Esophagus squamous epithelium (tissue), 5 donors: Measurements from ENCODE around the gene PRKAR2B. TPM values are rescaled to one million over a fixed set of nuclear protein-coding genes. Genes with fewer than 3 reads are reported as not detected.
A peak's percentile ranks its signal among the peaks of the same experiment; 100 is the strongest.

Experiments
- DNase-seq: peaks from one replicate; lab custom pipeline; 2025; lab: John Stamatoyannopoulos, UW
- H3K27ac ChIP-seq, 4 donors: fragments of 200-600 bp; sonication (generic); one replicate each; pipeline ENCODE4 v1.5.1; 2016 to 2019; ENCODE audit warnings: mild to moderate bottlenecking in 1 of 4
- H3K27me3 ChIP-seq, 4 donors: fragments of 200-600 bp; sonication (generic); 1 replicate in 3 of 4; 2 replicates in 1 of 4; pipeline versions ENCODE4 v1.5.1 to v1.6.0; 2017 to 2021; ENCODE audit warnings: antibody characterized with exemption in 1 of 4
- H3K36me3 ChIP-seq, 3 donors: fragments of 200-600 bp; sonication (generic); one replicate each; pipeline ENCODE4 v1.5.1; 2016 to 2019
- H3K4me1 ChIP-seq, 3 donors: fragments of 200-600 bp; sonication (generic); one replicate each; pipeline ENCODE4 v1.5.1; 2017 to 2019
- H3K4me3 ChIP-seq, 4 donors: fragments of 200-600 bp; sonication (generic); 1 replicate in 3 of 4; 2 replicates in 1 of 4; pipeline ENCODE4 v1.5.1; 2016 to 2019; ENCODE audit warnings: mild to moderate bottlenecking in 2 of 4, moderate library complexity in 1 of 4
- H3K9me3 ChIP-seq, 3 donors: fragments of 200-600 bp; sonication (generic); one replicate each; pipeline ENCODE4 v1.5.1; 2016 to 2019
- POLR2A ChIP-seq, 4 donors: fragments of 450-650 bp; IDR thresholded peaks; one replicate each; pipeline ENCODE4 v1.6.1; 2017; ENCODE audit warnings: antibody characterized with exemption in 4 of 4, mild to moderate bottlenecking in 4 of 4, moderate library complexity in 3 of 4
- WGBS, 2 donors: methylation state at CpG; one replicate each; pipeline ENCODE4 v1.1.5; 2018; 5-methylcytosine and 5-hydroxymethylcytosine counted together
- intact Hi-C: fragments of 100-400 bp; cut with DNase I; formaldehyde crosslinking; loops from one replicate; pipeline ENCODE4 v1.15.0; 2022
- total RNA-seq, 4 donors: library from RNA; depleted of rRNA; stranded (reverse); fragments of >200 nt; gene quantifications; one replicate each; pipeline ENCODE4 v1.1.0, GENCODE V29; 2016
- TF ChIP-seq, protein P1 (sequence below), 6 experiments: fragments of 450-650 bp in 4 of 6; fragments of 200-600 bp in 2 of 6; sonication (generic) in 2 of 6; IDR thresholded peaks; one replicate each; pipeline ENCODE4 v1.5.1; 2016 to 2019; ENCODE audit warnings: antibody characterized with exemption in 6 of 6, mild to moderate bottlenecking in 4 of 6, moderate library complexity in 4 of 6
- donor health status: DM: yes; HTN: yes; CAD: no.

PRKAR2B gene
- total RNA-seq, 4 donors from 2014 or later: 1.1 to 23.1 (median 4.2) TPM

DNA sequence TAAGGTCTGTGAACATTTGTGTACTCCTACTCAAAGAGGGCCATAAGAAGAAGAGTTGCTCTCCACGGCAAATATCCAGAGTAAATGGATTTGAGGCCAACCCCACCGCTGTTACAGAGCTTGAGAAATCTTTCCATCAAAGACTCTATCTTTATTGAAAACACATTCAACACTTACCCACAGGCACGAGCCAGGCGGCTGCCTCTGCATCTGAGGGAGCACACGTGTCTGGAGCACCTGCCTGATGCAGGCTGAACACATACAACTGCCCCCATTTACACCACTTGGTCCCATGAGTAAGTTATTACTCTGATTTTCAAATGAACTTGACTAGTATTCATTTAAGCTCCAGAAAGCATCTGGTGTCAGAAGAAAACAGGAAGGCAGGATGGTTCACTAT is 163.0 kb downstream of the PRKAR2B start:
- no peak for DNase-seq
- Histone ChIP-seq H3K4me1 (peaks cover 0 to 21% (median 4%) of the 10 kb centered on the region in 3 donors), H3K9me3 (no peaks in the 10 kb centered on the region), H3K27ac (peak overlapping the region in 3 of 4 donors; percentile 42 to 56 (median 53)), H3K4me3 (no peak overlapping the region), H3K36me3 (peaks cover 0 to 86% (median 19%) of the 10 kb centered on the region in 3 donors), H3K27me3 (no peaks in the 10 kb centered on the region)
- intact Hi-C loops: no loop called here
- WGBS, 2 donors: 90 to 100% methylated on average over 5 of the region's 5 CpGs
- TF ChIP-seq, protein P1, sequence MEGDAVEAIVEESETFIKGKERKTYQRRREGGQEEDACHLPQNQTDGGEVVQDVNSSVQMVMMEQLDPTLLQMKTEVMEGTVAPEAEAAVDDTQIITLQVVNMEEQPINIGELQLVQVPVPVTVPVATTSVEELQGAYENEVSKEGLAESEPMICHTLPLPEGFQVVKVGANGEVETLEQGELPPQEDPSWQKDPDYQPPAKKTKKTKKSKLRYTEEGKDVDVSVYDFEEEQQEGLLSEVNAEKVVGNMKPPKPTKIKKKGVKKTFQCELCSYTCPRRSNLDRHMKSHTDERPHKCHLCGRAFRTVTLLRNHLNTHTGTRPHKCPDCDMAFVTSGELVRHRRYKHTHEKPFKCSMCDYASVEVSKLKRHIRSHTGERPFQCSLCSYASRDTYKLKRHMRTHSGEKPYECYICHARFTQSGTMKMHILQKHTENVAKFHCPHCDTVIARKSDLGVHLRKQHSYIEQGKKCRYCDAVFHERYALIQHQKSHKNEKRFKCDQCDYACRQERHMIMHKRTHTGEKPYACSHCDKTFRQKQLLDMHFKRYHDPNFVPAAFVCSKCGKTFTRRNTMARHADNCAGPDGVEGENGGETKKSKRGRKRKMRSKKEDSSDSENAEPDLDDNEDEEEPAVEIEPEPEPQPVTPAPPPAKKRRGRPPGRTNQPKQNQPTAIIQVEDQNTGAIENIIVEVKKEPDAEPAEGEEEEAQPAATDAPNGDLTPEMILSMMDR (IDR thresholded peaks at IDR 0.05): no peak
- TF ChIP-seq POLR2A (IDR thresholded peaks at IDR 0.05): no peak

DNA sequence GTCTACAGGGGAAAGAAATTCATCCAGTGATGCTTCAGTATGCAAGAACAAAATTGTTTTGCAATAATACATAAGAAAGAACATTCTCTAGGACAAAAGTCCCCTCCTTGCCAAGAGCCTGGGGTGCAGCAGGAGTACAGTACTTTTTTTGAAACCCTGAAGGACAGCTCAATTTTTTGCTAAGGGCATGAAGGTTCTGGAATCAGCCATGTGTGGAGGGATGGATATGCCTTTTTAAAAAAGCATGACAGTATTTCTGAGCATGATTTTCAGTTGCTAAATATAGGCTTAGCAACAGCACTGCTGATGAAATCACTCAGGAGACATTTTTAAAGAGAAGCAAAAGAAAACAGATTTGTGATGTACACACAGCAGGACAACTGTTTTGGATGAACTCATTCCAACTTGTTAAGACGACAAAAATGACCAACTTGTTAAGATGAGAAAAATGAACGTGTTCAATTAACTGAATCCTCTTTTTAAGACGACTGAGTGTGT is 163.6 kb downstream of the PRKAR2B start:
- 64 to 70% methylated on average over 3 of the region's 3 CpGs for WGBS, 2 donors
- peaks cover 0 to 80% (median 19%) of the 10 kb centered on the region in 3 donors for H3K36me3 ChIP-seq

DNA sequence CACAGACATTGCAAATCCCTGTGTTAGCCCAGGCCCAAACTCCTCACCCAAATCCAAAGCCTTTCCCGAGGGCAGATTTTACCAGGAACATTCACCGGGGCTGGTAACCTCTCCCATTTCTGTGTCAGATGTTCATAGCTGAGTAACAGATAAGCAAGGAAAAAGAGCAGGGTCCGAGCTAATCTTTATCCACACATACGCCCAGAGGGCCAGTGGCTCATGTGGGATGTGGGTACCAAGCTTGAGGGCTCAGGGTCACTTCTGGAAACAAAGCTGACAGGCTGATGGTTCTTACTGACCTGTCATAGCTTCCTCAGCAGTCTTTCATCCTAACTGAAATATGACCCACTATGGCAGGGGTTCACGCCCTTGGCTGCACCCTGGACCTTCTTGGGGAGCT is 164.1 kb downstream of the PRKAR2B start:
- TF ChIP-seq, protein P1 (IDR thresholded peaks at IDR 0.05): no peak
- TF ChIP-seq POLR2A (IDR thresholded peaks at IDR 0.05): no peak
- Histone ChIP-seq H3K27me3 (no peaks in the 10 kb centered on the region), H3K36me3 (peaks cover 0 to 75% (median 19%) of the 10 kb centered on the region in 3 donors), H3K4me1 (peaks cover 0 to 21% (median 4%) of the 10 kb centered on the region in 3 donors), H3K4me3 (no peak overlapping the region), H3K9me3 (no peaks in the 10 kb centered on the region), H3K27ac (peak overlapping the region in 3 of 4 donors; percentile 42 to 75 (median 53))
- DNase-seq: no peak
- intact Hi-C loops: no loop called here
- WGBS, 2 donors: 87 to 93% methylated on average over 3 to 4 of the region's 5 CpGs

More for the DNA sequence above, 163.6 kb downstream of the PRKAR2B start:
- no peak for TF ChIP-seq POLR2A (IDR thresholded peaks at IDR 0.05)
- TF ChIP-seq, protein P1 (IDR thresholded peaks at IDR 0.05): no peak
- Histone ChIP-seq H3K4me3 (no peak overlapping the region), H3K9me3 (no peaks in the 10 kb centered on the region), H3K4me1 (peaks cover 0 to 21% (median 4%) of the 10 kb centered on the region in 3 donors), H3K27ac (peak overlapping the region in 3 of 4 donors; percentile 42 to 75 (median 53)), H3K27me3 (no peaks in the 10 kb centered on the region)
- intact Hi-C loops: no loop called here
- no peak for DNase-seq

DNA sequence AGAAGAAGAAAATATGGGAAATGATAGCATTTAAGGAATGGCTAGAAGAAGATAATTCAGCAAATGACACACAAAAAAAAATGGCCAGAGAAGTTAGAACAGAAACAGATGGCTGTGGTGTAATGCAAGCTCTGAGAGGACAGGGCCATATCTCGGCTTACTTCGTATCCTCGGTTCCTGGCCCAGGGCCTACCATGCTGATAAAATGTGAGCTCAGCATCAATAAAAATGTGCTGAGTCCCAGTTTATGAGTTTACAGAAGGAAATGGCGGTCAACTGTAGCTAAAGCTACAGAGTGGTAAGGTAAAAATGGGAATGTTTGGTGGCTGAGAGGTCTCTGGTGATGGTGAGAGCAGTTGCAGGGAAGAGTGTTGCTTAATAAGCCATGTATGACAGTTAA is 165.1 kb downstream of the PRKAR2B start:
- peaks cover 0 to 21% (median 4%) of the 10 kb centered on the region in 3 donors for H3K4me1 ChIP-seq
- DNase-seq: no peak
- H3K36me3 ChIP-seq: peaks cover 0 to 65% (median 14%) of the 10 kb centered on the region in 3 donors
- no peak overlapping the region for H3K4me3 ChIP-seq
- TF ChIP-seq, protein P1 (IDR thresholded peaks at IDR 0.05): no peak
- no peak for TF ChIP-seq POLR2A (IDR thresholded peaks at IDR 0.05)
- 95 to 96% methylated on average over 4 of the region's 4 CpGs for WGBS, 2 donors
- intact Hi-C loops: no loop called here
- H3K27ac ChIP-seq: no peak overlapping the region
- H3K27me3 ChIP-seq: no peaks in the 10 kb centered on the region
- H3K9me3 ChIP-seq: peaks cover 0 to 4% (median 0%) of the 10 kb centered on the region in 3 donors

DNA sequence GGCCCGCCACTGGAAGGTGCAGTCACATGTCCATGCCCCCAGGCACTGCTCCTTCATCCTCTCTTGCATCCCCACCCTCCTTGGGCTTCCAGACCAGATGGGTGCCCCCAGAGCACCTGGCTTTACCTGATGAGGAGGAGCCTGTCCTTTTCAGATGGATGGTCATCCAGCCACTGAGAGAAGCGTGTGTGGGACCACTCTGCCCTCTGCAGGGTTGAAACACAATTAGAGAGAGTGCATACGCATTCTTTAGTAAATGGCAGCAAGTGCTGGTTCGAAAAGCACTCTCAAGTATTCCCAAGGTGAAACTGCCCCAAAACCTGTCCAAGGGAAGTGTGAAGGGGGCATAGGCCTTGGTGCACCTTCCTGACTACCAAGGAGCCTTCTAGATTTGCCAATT is 165.9 kb downstream of the PRKAR2B start:
- TF ChIP-seq, protein P1 (IDR thresholded peaks at IDR 0.05): no peak
- no peak for TF ChIP-seq POLR2A (IDR thresholded peaks at IDR 0.05)
- H3K36me3 ChIP-seq: peaks cover 0 to 57% (median 12%) of the 10 kb centered on the region in 3 donors
- 85 to 95% methylated on average over 4 of the region's 4 CpGs for WGBS, 2 donors

More for the DNA sequence above, 165.9 kb downstream of the PRKAR2B start:
- H3K4me1 ChIP-seq: peaks cover 0 to 21% (median 4%) of the 10 kb centered on the region in 3 donors
- no peak overlapping the region for H3K27ac ChIP-seq
- no peak for DNase-seq
- intact Hi-C loops: no loop called here
- no peaks in the 10 kb centered on the region for H3K27me3 ChIP-seq
- H3K4me3 ChIP-seq: no peak overlapping the region
- peaks cover 0 to 6% (median 0%) of the 10 kb centered on the region in 3 donors for H3K9me3 ChIP-seq
